IMR-90 (cell line): ENCODE measurements around the gene ERLIN1. TPM values are rescaled to one million over a fixed set of nuclear protein-coding genes. Genes with fewer than 3 reads are reported as not detected.

Experiments
- ATAC-seq: fragments of 200-7000 bp; cut with Tn5 transposase; 2 replicates; pipeline ENCODE4 v1.9.1; 2020; ENCODE audit warnings: low read depth, mild to moderate bottlenecking, moderate library complexity
- BruUV-seq: library from RNA; stranded (reverse); fragments of 400-500 nt; replicated peaks from 2 replicates; lab custom pipeline; 2021; lab: Mats Ljungman, UMichigan
- CTCF ChIA-PET: fragments of 300-600 bp; formaldehyde crosslinking; extraction: SDS; loops from one replicate; lab custom pipeline; 2021; ENCODE audit warnings: antibody characterized with exemption; lab: Yijun Ruan, JAX
- POLR2A ChIA-PET: fragments of 300-600 bp; sonication (Branson Sonifier 250); formaldehyde crosslinking; loops from one replicate; lab custom pipeline; 2022; ENCODE audit warnings: antibody characterized with exemption; ENCODE audit not compliant: unreplicated experiment; lab: Charles Lee
- DNase-seq: peaks from one replicate; pipeline ENCODE4 v3.0.0; 2013
- H2AFZ ChIP-seq: replicated peaks from 2 replicates; pipeline ENCODE3; 2013; ENCODE audit warnings: low read length, mild to moderate bottlenecking; ENCODE audit not compliant: poor library complexity
- H2AK5ac ChIP-seq: 2 replicates; pipeline ENCODE4 v1.6.1; 2013; ENCODE audit warnings: low read depth, low read length, inconsistent platforms
- H2AK9ac ChIP-seq: replicated peaks from 2 replicates; pipeline ENCODE3; 2013; ENCODE audit warnings: mild to moderate bottlenecking, low read depth, low read length, moderate library complexity; ENCODE audit not compliant: poor library complexity
- H2BK120ac ChIP-seq: 2 replicates; pipeline ENCODE4 v1.6.1; 2013; ENCODE audit warnings: low read depth, low read length, inconsistent platforms
- H2BK15ac ChIP-seq: 3 replicates; pipeline ENCODE4 v1.6.1; 2013; ENCODE audit warnings: low read depth, low read length, inconsistent platforms
- H2BK20ac ChIP-seq: 2 replicates; pipeline ENCODE4 v1.6.1; 2013; ENCODE audit warnings: low read depth, mild to moderate bottlenecking, inconsistent platforms, low read length, moderate library complexity
- H2BK5ac ChIP-seq: 2 replicates; pipeline ENCODE4 v1.6.1; 2013; ENCODE audit warnings: mild to moderate bottlenecking, low read depth, low read length, inconsistent platforms; ENCODE audit not compliant: poor library complexity, severe bottlenecking
- H3K14ac ChIP-seq: replicated peaks from 2 replicates; pipeline ENCODE4 v1.6.1; 2013; ENCODE audit warnings: low read depth, low read length, inconsistent platforms
- H3K18ac ChIP-seq: 2 replicates; pipeline ENCODE4 v1.6.1; 2013; ENCODE audit warnings: low read depth, low read length, control low read depth
- H3K23ac ChIP-seq: 2 replicates; pipeline ENCODE4 v1.6.1; 2013; ENCODE audit warnings: low read depth, low read length, inconsistent platforms
- H3K27ac ChIP-seq: 2 replicates; pipeline ENCODE4 v1.5.1; 2013; ENCODE audit warnings: mild to moderate bottlenecking, control low read depth, low read length; ENCODE audit not compliant: insufficient read depth
- H3K27me3 ChIP-seq: 2 replicates; pipeline ENCODE4 v1.6.1; 2013; ENCODE audit warnings: low read length; ENCODE audit not compliant: control insufficient read depth, insufficient read depth
- H3K36me3 ChIP-seq: 2 replicates; pipeline ENCODE4 v1.6.1; 2013; ENCODE audit warnings: low read length, mixed read lengths; ENCODE audit not compliant: control insufficient read depth, insufficient read depth
- H3K4ac ChIP-seq: 2 replicates; pipeline ENCODE4 v1.6.1; 2013; ENCODE audit warnings: low read depth, low read length, inconsistent platforms
- H3K4me1 ChIP-seq: 2 replicates; pipeline ENCODE4 v1.6.1; 2013; ENCODE audit warnings: low read length, mixed read lengths; ENCODE audit not compliant: control insufficient read depth, insufficient read depth
- H3K4me2 ChIP-seq: 2 replicates; pipeline ENCODE4 v1.6.1; 2013; ENCODE audit warnings: low read depth, mild to moderate bottlenecking, control low read depth, low read length, moderate library complexity
- H3K4me3 ChIP-seq: 2 replicates; pipeline ENCODE4 v1.5.1; 2013; ENCODE audit warnings: low read depth, mild to moderate bottlenecking, control low read depth, low read length, moderate library complexity; ENCODE audit not compliant: insufficient read depth
- H3K56ac ChIP-seq: 2 replicates; pipeline ENCODE4 v1.6.1; 2013; ENCODE audit warnings: low read length, inconsistent platforms; ENCODE audit not compliant: insufficient read depth; ENCODE audit errors: extremely low read depth
- H3K79me1 ChIP-seq, 2 experiments: 2 replicates each; pipeline ENCODE4 v1.6.1; 2013; ENCODE audit warnings: low read length in 2 of 2, inconsistent platforms in 1 of 2, low read depth in 1 of 2
- H3K9ac ChIP-seq: 2 replicates; pipeline ENCODE4 v1.6.1; 2013; ENCODE audit warnings: low read depth, low read length, control low read depth
- H3K9me1 ChIP-seq: 2 replicates; pipeline ENCODE4 v1.6.1; 2013; ENCODE audit warnings: low read length, inconsistent platforms; ENCODE audit not compliant: insufficient read depth
- H3K9me3 ChIP-seq: 2 replicates; pipeline ENCODE4 v1.6.1; 2013; ENCODE audit warnings: low read length; ENCODE audit not compliant: control insufficient read depth, insufficient read depth
- H4K20me1 ChIP-seq: 2 replicates; pipeline ENCODE4 v1.6.1; 2013; ENCODE audit warnings: low read length, inconsistent platforms; ENCODE audit not compliant: insufficient read depth
- H4K5ac ChIP-seq: 2 replicates; pipeline ENCODE4 v1.6.1; 2013; ENCODE audit warnings: mild to moderate bottlenecking, low read depth, low read length, control low read depth
- H4K8ac ChIP-seq, 2 experiments: 2 replicates each; pipeline ENCODE4 v1.6.1; 2013; ENCODE audit warnings: low read depth in 2 of 2, low read length in 2 of 2, control low read depth in 1 of 2, inconsistent platforms in 1 of 2
- H4K91ac ChIP-seq: 2 replicates; pipeline ENCODE4 v1.6.1; 2013; ENCODE audit warnings: low read depth, low read length, inconsistent platforms; ENCODE audit not compliant: insufficient read depth
- BHLHE40 ChIP-seq: fragments of 150-350 bp; IDR thresholded peaks from 2 replicates; pipeline ENCODE4 v1.6.1; 2016; ENCODE audit warnings: mild to moderate bottlenecking, low read depth, low read length
- CEBPB ChIP-seq: IDR thresholded peaks from 2 replicates; pipeline ENCODE4 v1.6.1; 2012; ENCODE audit warnings: low read depth, low read length, improper control_type of control experiment
- CHD1 ChIP-seq: IDR thresholded peaks from 2 replicates; pipeline ENCODE4 v1.6.1; 2012; ENCODE audit warnings: low read depth, low read length, improper control_type of control experiment
- CTCF ChIP-seq: conservative IDR thresholded peaks from 2 replicates; pipeline ENCODE4 v1.5.1; 2012; ENCODE audit warnings: mild to moderate bottlenecking, low read depth, low read length, improper control_type of control experiment
- ELK1 ChIP-seq: fragments of 150-350 bp; IDR thresholded peaks from 2 replicates; pipeline ENCODE4 v1.6.1; 2016; ENCODE audit warnings: low read depth, mild to moderate bottlenecking, low read length, moderate library complexity, borderline replicate concordance
- FOS ChIP-seq: fragments of 150-350 bp; IDR thresholded peaks from 2 replicates; pipeline ENCODE4 v1.6.1; 2016; ENCODE audit warnings: low read depth, low read length
- MAFK ChIP-seq: IDR thresholded peaks from 2 replicates; pipeline ENCODE4 v1.6.1; 2012; ENCODE audit warnings: low read depth, low read length, improper control_type of control experiment
- MAZ ChIP-seq: IDR thresholded peaks from 2 replicates; pipeline ENCODE4 v1.6.1; 2012; ENCODE audit warnings: low read depth, mild to moderate bottlenecking, low read length, improper control_type of control experiment, moderate library complexity, borderline replicate concordance
- MXI1 ChIP-seq: IDR thresholded peaks from 2 replicates; pipeline ENCODE4 v1.6.1; 2012; ENCODE audit warnings: low read depth, mild to moderate bottlenecking, low read length, moderate library complexity, borderline replicate concordance
- NFE2L2 ChIP-seq: fragments of 150-350 bp; IDR thresholded peaks from 2 replicates; pipeline ENCODE4 v1.6.1; 2016; ENCODE audit warnings: low read depth, mild to moderate bottlenecking, low read length
- POLR2A ChIP-seq: IDR thresholded peaks from 2 replicates; pipeline ENCODE4 v1.6.1; 2012; ENCODE audit warnings: mild to moderate bottlenecking, low read depth, low read length
- RAD21 ChIP-seq: IDR thresholded peaks from 2 replicates; pipeline ENCODE4 v1.6.1; 2012; ENCODE audit warnings: low read length, improper control_type of control experiment
- RCOR1 ChIP-seq: IDR thresholded peaks from 2 replicates; pipeline ENCODE4 v1.6.1; 2012; ENCODE audit warnings: mild to moderate bottlenecking, low read length, improper control_type of control experiment; ENCODE audit not compliant: insufficient replicate concordance
- RFX5 ChIP-seq: IDR thresholded peaks from 2 replicates; pipeline ENCODE4 v1.8.0; 2012; ENCODE audit warnings: low read depth, mild to moderate bottlenecking, low read length, moderate library complexity
- SMC3 ChIP-seq: fragments of 150-350 bp; IDR thresholded peaks from 2 replicates; pipeline ENCODE4 v1.6.1; 2016; ENCODE audit warnings: low read depth, mild to moderate bottlenecking, antibody characterized with exemption, low read length, moderate library complexity
- USF2 ChIP-seq: fragments of 150-350 bp; IDR thresholded peaks from 2 replicates; pipeline ENCODE4 v1.6.1; 2017; ENCODE audit warnings: mild to moderate bottlenecking, antibody characterized with exemption, low read length, low read depth
- WGBS, 2 experiments: methylation state at CpG; one replicate each; pipeline versions ENCODE4 v1.1.5 to v1.1.7; 2013; ENCODE audit warnings: missing lambda C conversion rate in 2 of 2; ENCODE audit not compliant: insufficient read length in 1 of 2; ENCODE audit errors: extremely low coverage in 2 of 2; 5-methylcytosine and 5-hydroxymethylcytosine counted together
- dilution Hi-C: fragments of 300-500 bp; cut with HindIII; formaldehyde crosslinking; loops from one replicate; pipeline ENCODE4 v1.14.3; 2018; ENCODE audit warnings: low sequenced_read_pairs; ENCODE audit not compliant: unreplicated experiment
- in situ Hi-C: fragments of 300-500 bp; cut with MboI; formaldehyde crosslinking; loops from 3 replicates; pipeline ENCODE4 v1.14.3; 2019; ENCODE audit warnings: low sequenced_read_pairs, inconsistent platforms, mixed read lengths
- intact Hi-C: fragments of 100-400 bp; cut with micrococcal nuclease; formaldehyde crosslinking; loops from 2 replicates; pipeline ENCODE4 v1.10.0; 2022
- polyA plus RNA-seq, 3 experiments: library from polyadenylated mRNA; depleted of rRNA; stranded (reverse); fragments of >200 nt; gene quantifications; 2 replicates each; pipeline ENCODE4 v1.2.3, GENCODE V29; 2012; ENCODE audit warnings: low replicate concordance in 1 of 3
- total RNA-seq: library from RNA; depleted of rRNA; stranded (reverse); fragments of >200 nt; gene quantifications from 2 replicates; pipeline ENCODE4 v1.2.3, GENCODE V29; 2012

The ERLIN1 gene
- total and polyA plus RNA-seq, 2 of the 4 experiments (the other 2 are of a cell fraction), result 31.5 to 33.9 TPM

- Histone ChIP-seq H3K9me3 (no peaks in the 10 kb centered on the region), H2BK5ac (no peak overlapping the region), H2AFZ (no peak overlapping the region), H3K9me1 (no peaks in the 10 kb centered on the region), H4K8ac (no peak overlapping the region), H4K20me1 (no peaks in the 10 kb centered on the region), H3K36me3 (peaks cover 18% of the 10 kb centered on the region), H3K4ac (no peak overlapping the region), H4K5ac (no peak overlapping the region), H3K4me3 (no peak overlapping the region), H3K23ac (no peak overlapping the region), H3K4me2 (no peak overlapping the region), H3K27ac (no peak overlapping the region), H3K18ac (no peak overlapping the region), H3K4me1 (no peaks in the 10 kb centered on the region), H3K27me3 (no peaks in the 10 kb centered on the region), H4K91ac (no peak overlapping the region), H2BK20ac (no peak overlapping the region), H2AK5ac (no peak overlapping the region), H3K14ac (no peak overlapping the region), H3K79me1 (no peaks in the 10 kb centered on the region; a peak in 1 of 4 replicates), H2AK9ac (no peak overlapping the region), H2BK15ac (no peak overlapping the region), H3K56ac (no peak overlapping the region), H2BK120ac (no peak overlapping the region), H3K9ac (no peak overlapping the region)
- dilution Hi-C loops, result no loop called here
- intact Hi-C loops, result no loop called here
- POLR2A ChIA-PET, result no interaction called here
- in situ Hi-C loops, result no loop called here
- TF ChIP-seq POLR2A, result no peak
- TF ChIP-seq NFE2L2, result no peak
- TF ChIP-seq CEBPB, result no peak
- TF ChIP-seq RAD21, result no peak
- no peak for TF ChIP-seq MAZ
- TF ChIP-seq MAFK, result no peak
- TF ChIP-seq USF2, result no peak
- no peak for TF ChIP-seq FOS
- no peak for TF ChIP-seq BHLHE40
- TF ChIP-seq CTCF, result no peak
- TF ChIP-seq ELK1, result no peak
- TF ChIP-seq CHD1, result no peak
- TF ChIP-seq RCOR1, result no peak
- no peak for TF ChIP-seq SMC3
- no peak for TF ChIP-seq MXI1
- no peak for TF ChIP-seq RFX5
- no peak for DNase-seq
- ATAC-seq, result peak; percentile 53; the same call in 1 of the 2 replicates
- CTCF ChIA-PET, result no interaction called here
- no TSS peak for BruUV-seq
- WGBS, 2 experiments, result no CpG with 5 or more reads among the region's 2 CpGs
Observed at GRCh38 chr10:100216006-100216405, 30.2 kb upstream of the ERLIN1 start.
